Natural killer cell (primary cell): ENCODE measurements around the gene NMT2. TPM values are rescaled to one million over a fixed set of nuclear protein-coding genes. Genes with fewer than 3 reads are reported as not detected.

Experiments used
- ATAC-seq, 3 donors: fragments of 150-1000 bp in 2 of 3; fragments of 200-7000 bp in 1 of 3; cut with Tn5 transposase; 1 replicate in 1 of 3; 2 replicates in 2 of 3; pipeline ENCODE4 v1.10.0; 2021; ENCODE audit warnings: mild to moderate bottlenecking in 2 of 3, moderate library complexity in 2 of 3
- DNase-seq, 2 donors: peaks; one replicate each; pipeline versions ENCODE4 v3.0.0 to v3.0.0-alpha.2; 2013 to 2021; ENCODE audit warnings: mixed read lengths in 1 of 2
- H3K27ac ChIP-seq: one replicate; pipeline ENCODE4 v1.5.1; 2013; ENCODE audit warnings: mild to moderate bottlenecking, low read length
- H3K27me3 ChIP-seq: one replicate; pipeline ENCODE4 v1.6.1; 2013; ENCODE audit warnings: low read length; ENCODE audit not compliant: control insufficient read depth, insufficient read depth
- H3K36me3 ChIP-seq: one replicate; pipeline ENCODE4 v1.6.1; 2013; ENCODE audit warnings: low read length; ENCODE audit not compliant: control insufficient read depth, insufficient read depth
- H3K4me1 ChIP-seq: one replicate; pipeline ENCODE4 v1.6.1; 2013; ENCODE audit warnings: low read length; ENCODE audit not compliant: control insufficient read depth, insufficient read depth
- H3K4me3 ChIP-seq: one replicate; pipeline ENCODE4 v1.5.1; 2013; ENCODE audit warnings: low read length
- H3K9me3 ChIP-seq: one replicate; pipeline ENCODE4 v1.6.1; 2013; ENCODE audit warnings: low read length; ENCODE audit not compliant: control insufficient read depth, insufficient read depth
- H3K27ac Mint-ChIP-seq, 2 donors: one replicate each; pipeline ENCODE4 v1.8.0; 2022; ENCODE audit warnings: mild to moderate bottlenecking in 2 of 2, mixed read lengths in 2 of 2, moderate library complexity in 1 of 2
- H3K27me3 Mint-ChIP-seq, 2 donors: one replicate each; pipeline ENCODE4 v1.8.0; 2022; ENCODE audit warnings: low read depth in 2 of 2, mixed read lengths in 2 of 2
- H3K36me3 Mint-ChIP-seq: one replicate; pipeline ENCODE4 v1.8.0; 2022; ENCODE audit warnings: mixed read lengths
- H3K4me1 Mint-ChIP-seq, 2 donors: one replicate each; pipeline ENCODE4 v1.8.0; 2022; ENCODE audit warnings: mixed read lengths in 2 of 2
- H3K4me3 Mint-ChIP-seq: one replicate; pipeline ENCODE4 v1.8.0; 2022; ENCODE audit warnings: mild to moderate bottlenecking, moderate library complexity, mixed read lengths
- H3K9me3 Mint-ChIP-seq, 2 donors: one replicate each; pipeline ENCODE4 v1.8.0; 2022; ENCODE audit warnings: mixed read lengths in 2 of 2
- CTCF ChIP-seq: fragments of 200-600 bp; IDR thresholded peaks from one replicate; pipeline ENCODE4 v1.8.0; 2022; ENCODE audit warnings: antibody characterized with exemption
- WGBS: methylation state at CpG from one replicate; pipeline ENCODE4 v1.1.7; 2013; ENCODE audit warnings: missing lambda C conversion rate; ENCODE audit not compliant: insufficient coverage; 5-methylcytosine and 5-hydroxymethylcytosine counted together
- intact Hi-C: fragments of 100-400 bp; cut with micrococcal nuclease; formaldehyde crosslinking; loops from one replicate; pipeline ENCODE4 v1.14.2; 2022
- total RNA-seq, 4 donors: library from RNA; stranded (reverse); fragments of 120-200 nt in 1 of 4; gene quantifications; one replicate each; pipeline versions ENCODE4 v1.2.3 to v1.2.4, GENCODE V29; 2013 to 2022

The NMT2 gene
- total RNA-seq, 3 donors from 2014 or later (not counting 1 experiment from before 2014, with no cell fraction given), result 18.9 to 34.9 (median 28.8) TPM

- peaks cover 32% of the 10 kb centered on the region for H3K36me3 ChIP-seq
- Mint-ChIP-seq H3K36me3 (peaks cover 11% of the 10 kb centered on the region), H3K4me3 (no peak overlapping the region), H3K9me3 (no peaks in the 10 kb centered on the region), H3K4me1 (peaks cover 9 to 11% of the 10 kb centered on the region in 2 donors), H3K27ac (no peak overlapping the region), H3K27me3 (no peaks in the 10 kb centered on the region)
- no peak overlapping the region for H3K27ac ChIP-seq
- ATAC-seq, result no peak
- no peak for TF ChIP-seq CTCF
- no peak for DNase-seq
- H3K4me3 ChIP-seq, result no peak overlapping the region
- peaks cover 6% of the 10 kb centered on the region for H3K4me1 ChIP-seq
- intact Hi-C loops, result no loop called here
- 100% methylated on average over 1 of the region's 1 CpG for WGBS
- H3K9me3 ChIP-seq, result no peaks in the 10 kb centered on the region
- no peaks in the 10 kb centered on the region for H3K27me3 ChIP-seq
These were observed 30.9 kb downstream of the NMT2 start for GRCh38 chr10:15137636-15138035.

DNA sequence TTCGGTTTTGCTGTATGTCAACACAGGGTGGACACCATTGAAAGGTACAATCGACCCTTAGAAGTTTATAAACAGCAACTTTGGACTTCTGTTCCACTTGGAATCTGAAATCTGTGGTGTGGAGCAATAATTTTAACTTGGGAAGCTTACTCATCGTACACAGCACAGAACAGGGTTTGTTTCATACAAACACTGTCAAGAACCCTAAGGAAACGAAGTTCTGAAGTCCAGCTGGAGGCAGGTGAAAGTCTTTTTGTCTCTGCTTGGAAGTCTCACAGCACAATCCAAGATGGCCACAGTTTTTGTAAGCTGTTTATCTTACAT lies 31.5 kb downstream of the NMT2 start:
- Mint-ChIP-seq H3K4me1 (peaks cover 9 to 11% of the 10 kb centered on the region in 2 donors), H3K4me3 (no peak overlapping the region), H3K27ac (no peak overlapping the region), H3K9me3 (no peaks in the 10 kb centered on the region), H3K27me3 (no peaks in the 10 kb centered on the region), H3K36me3 (peaks cover 11% of the 10 kb centered on the region)
- DNase-seq, result no peak
- intact Hi-C loops, result no loop called here
- TF ChIP-seq CTCF, result no peak
- Histone ChIP-seq H3K27me3 (no peaks in the 10 kb centered on the region), H3K27ac (no peak overlapping the region), H3K4me1 (peaks cover 6% of the 10 kb centered on the region), H3K36me3 (peaks cover 34% of the 10 kb centered on the region), H3K9me3 (no peaks in the 10 kb centered on the region), H3K4me3 (no peak overlapping the region)
- WGBS, result 92% methylated on average over 4 of the region's 4 CpGs
- no peak for ATAC-seq

- Mint-ChIP-seq H3K27ac (no peak overlapping the region), H3K9me3 (no peaks in the 10 kb centered on the region), H3K36me3 (peaks cover 12% of the 10 kb centered on the region), H3K4me3 (no peak overlapping the region), H3K4me1 (peaks cover 4 to 5% of the 10 kb centered on the region in 2 donors), H3K27me3 (no peaks in the 10 kb centered on the region)
- no peak for ATAC-seq
- Histone ChIP-seq H3K27me3 (no peaks in the 10 kb centered on the region), H3K36me3 (peaks cover 37% of the 10 kb centered on the region), H3K4me3 (no peak overlapping the region), H3K9me3 (no peaks in the 10 kb centered on the region), H3K4me1 (peaks cover 6% of the 10 kb centered on the region), H3K27ac (no peak overlapping the region)
- intact Hi-C loops, result no loop called here
- TF ChIP-seq CTCF, result no peak
- DNase-seq, result no peak
- WGBS, result 97% methylated on average over 10 of the region's 11 CpGs
These were observed 32.1 kb downstream of the NMT2 start for GRCh38 chr10:15136129-15137035.
